Karpas-422 (cell line): ENCODE measurements around the gene MED9. TPM values are rescaled to one million over a fixed set of nuclear protein-coding genes. Genes with fewer than 3 reads are reported as not detected.

ENCODE experiments used
- DNase-seq: peaks from one replicate; pipeline ENCODE4 v3.0.0-alpha.2; 2015
- H2AFZ ChIP-seq: fragments of 200-600 bp; sonication (generic); 2 replicates; pipeline ENCODE4 v1.6.1; 2014; ENCODE audit warnings: antibody characterized with exemption, low read length, mixed read lengths
- H3K27ac ChIP-seq: fragments of 200-600 bp; sonication (generic); 2 replicates; pipeline ENCODE4 v1.5.1; 2014; ENCODE audit warnings: mild to moderate bottlenecking, low read length, moderate library complexity
- H3K27me3 ChIP-seq: fragments of 200-600 bp; sonication (generic); 2 replicates; pipeline ENCODE4 v1.6.1; 2014; ENCODE audit warnings: low read length, mixed read lengths
- H3K36me3 ChIP-seq: fragments of 200-600 bp; sonication (generic); 2 replicates; pipeline ENCODE4 v1.6.1; 2014; ENCODE audit warnings: low read length, mixed read lengths; ENCODE audit not compliant: insufficient read depth
- H3K4me1 ChIP-seq: fragments of 200-600 bp; sonication (generic); 2 replicates; pipeline ENCODE4 v1.6.1; 2014; ENCODE audit warnings: mild to moderate bottlenecking, low read length, mixed read lengths
- H3K4me2 ChIP-seq: fragments of 200-600 bp; sonication (generic); 2 replicates; pipeline ENCODE4 v1.6.1; 2014; ENCODE audit warnings: low read length, low read depth, mild to moderate bottlenecking; ENCODE audit not compliant: poor library complexity, severe bottlenecking
- H3K4me3 ChIP-seq: fragments of 200-600 bp; sonication (generic); 2 replicates; pipeline ENCODE4 v1.5.1; 2014; ENCODE audit warnings: mild to moderate bottlenecking, antibody characterized with exemption, low read length, mixed read lengths
- H3K79me2 ChIP-seq: fragments of 200-600 bp; sonication (generic); 2 replicates; pipeline ENCODE4 v1.6.1; 2014; ENCODE audit warnings: mild to moderate bottlenecking, low read length, mixed read lengths
- H3K9ac ChIP-seq: fragments of 200-600 bp; sonication (generic); 2 replicates; pipeline ENCODE4 v1.6.0; 2014; ENCODE audit warnings: low read length
- H3K9me2 ChIP-seq: fragments of 200-600 bp; sonication (generic), shearing (Covaris generic); replicated peaks from 2 replicates; pipeline ENCODE4 v1.6.0; 2014; ENCODE audit warnings: mild to moderate bottlenecking, low read length, moderate library complexity; ENCODE audit not compliant: insufficient read depth
- H3K9me3 ChIP-seq: fragments of 300-700, 200-600 bp; sonication (generic); 2 replicates; pipeline ENCODE4 v1.6.1; 2014; ENCODE audit warnings: low read length, mixed read lengths
- H4K20me1 ChIP-seq: fragments of 200-600 bp; sonication (generic); 2 replicates; pipeline ENCODE4 v1.6.1; 2014; ENCODE audit warnings: mild to moderate bottlenecking, antibody characterized with exemption, low read length, low read depth; ENCODE audit not compliant: insufficient read depth
- total RNA-seq: library from RNA; depleted of rRNA; stranded (reverse); fragments of >200 nt; shearing (Covaris generic); gene quantifications from 2 replicates; pipeline ENCODE4 v1.2.3, GENCODE V29; 2014; ENCODE audit warnings: low replicate concordance

Gene MED9
- total RNA-seq, 1 experiment from 2014 or later: 8.8 TPM

DNA sequence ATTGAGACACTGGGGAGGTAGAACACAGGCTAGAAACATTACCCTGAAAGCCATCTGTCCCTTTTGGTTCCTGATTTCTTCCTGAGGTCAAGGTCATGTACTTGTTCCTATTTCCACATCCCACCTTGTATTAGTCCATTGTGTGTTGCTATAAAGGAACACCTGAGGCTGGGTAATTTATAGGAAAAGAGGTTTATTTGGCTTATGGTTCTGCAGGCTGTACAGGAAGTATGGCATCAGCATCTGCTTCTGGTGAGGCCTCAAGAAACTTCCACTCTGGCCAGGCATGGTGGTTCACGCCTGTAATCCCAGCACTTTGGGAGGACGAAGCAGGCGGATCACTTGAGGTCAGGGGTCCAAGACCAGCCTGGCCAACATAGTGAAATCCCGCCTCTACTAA is 7.4 kb upstream of the MED9 start:
- Histone ChIP-seq H3K27ac (no peak overlapping the region), H3K4me2 (no peak overlapping the region), H3K4me1 (no peaks in the 10 kb centered on the region), H2AFZ (no peak overlapping the region), H4K20me1 (no peaks in the 10 kb centered on the region), H3K9me3 (no peaks in the 10 kb centered on the region), H3K79me2 (no peaks in the 10 kb centered on the region), H3K4me3 (no peak overlapping the region), H3K9ac (no peak overlapping the region), H3K36me3 (no peaks in the 10 kb centered on the region), H3K27me3 (no peaks in the 10 kb centered on the region), H3K9me2 (no peaks in the 10 kb centered on the region)
- DNase-seq: no peak

DNA sequence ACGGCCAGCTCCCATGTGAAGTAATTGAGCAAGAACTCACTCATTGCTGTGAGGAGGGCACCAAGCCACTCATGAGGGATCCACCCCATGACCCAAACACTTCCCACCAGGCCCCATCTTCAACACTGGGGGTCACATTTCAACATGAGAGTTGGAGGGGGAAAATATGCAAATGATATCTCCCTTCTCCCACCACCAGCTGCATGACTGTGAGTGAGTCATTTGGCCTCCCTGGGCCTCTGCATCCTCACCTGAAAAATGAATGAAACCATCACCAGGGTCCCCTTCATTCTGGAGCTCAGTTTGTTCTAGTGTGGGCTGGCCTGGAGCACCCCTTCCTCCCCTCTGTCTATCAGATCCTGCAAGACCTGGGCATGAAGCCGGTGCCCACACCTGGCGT is 6.8 kb upstream of the MED9 start:
- no peak for DNase-seq
- no peaks in the 10 kb centered on the region for H3K9me2 ChIP-seq
- H3K9ac ChIP-seq: no peak overlapping the region

DNA sequence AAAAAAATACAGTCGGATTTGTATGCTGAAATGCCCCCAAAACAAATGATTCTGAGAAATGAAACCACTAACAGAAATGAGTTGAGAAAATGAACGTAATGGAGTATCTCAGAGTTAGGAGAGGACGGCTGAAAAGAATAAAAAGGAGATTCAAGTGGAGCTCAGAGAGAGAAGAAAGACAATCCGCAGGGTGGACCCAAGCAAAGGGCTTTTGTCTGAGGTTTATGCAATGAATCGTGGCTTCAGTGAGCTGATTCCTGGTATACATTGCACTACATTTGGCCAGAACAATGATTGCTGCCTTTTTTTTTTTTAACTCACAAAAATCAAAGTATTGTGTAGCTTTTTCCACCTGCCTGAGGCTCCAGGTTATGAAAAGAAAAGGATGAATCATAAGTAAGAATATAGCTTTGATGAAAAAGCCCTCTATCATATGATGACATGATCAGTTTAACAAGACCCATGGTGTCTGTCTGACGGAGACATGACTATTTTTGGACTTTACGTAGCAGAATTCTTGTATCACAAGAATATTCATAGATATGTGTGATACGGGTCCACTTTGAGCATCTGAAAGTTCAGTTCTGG is 4.4 kb upstream of the MED9 start:
- Histone ChIP-seq H3K9me2 (no peaks in the 10 kb centered on the region), H3K27me3 (no peaks in the 10 kb centered on the region), H3K36me3 (no peaks in the 10 kb centered on the region), H3K79me2 (peaks cover 6% of the 10 kb centered on the region), H4K20me1 (no peaks in the 10 kb centered on the region; the same call in 1 of the 2 replicates), H3K9ac (no peak overlapping the region), H3K27ac (no peak overlapping the region), H3K4me3 (no peak overlapping the region), H3K4me2 (no peak overlapping the region), H3K4me1 (no peaks in the 10 kb centered on the region), H3K9me3 (no peaks in the 10 kb centered on the region), H2AFZ (no peak overlapping the region)
- DNase-seq: no peak

More for the DNA sequence above, 6.8 kb upstream of the MED9 start:
- Histone ChIP-seq H3K9me3 (no peaks in the 10 kb centered on the region), H3K36me3 (no peaks in the 10 kb centered on the region), H4K20me1 (no peaks in the 10 kb centered on the region), H3K4me3 (no peak overlapping the region), H2AFZ (no peak overlapping the region), H3K4me1 (no peaks in the 10 kb centered on the region), H3K27me3 (no peaks in the 10 kb centered on the region), H3K27ac (no peak overlapping the region), H3K4me2 (no peak overlapping the region), H3K79me2 (no peaks in the 10 kb centered on the region)

DNA sequence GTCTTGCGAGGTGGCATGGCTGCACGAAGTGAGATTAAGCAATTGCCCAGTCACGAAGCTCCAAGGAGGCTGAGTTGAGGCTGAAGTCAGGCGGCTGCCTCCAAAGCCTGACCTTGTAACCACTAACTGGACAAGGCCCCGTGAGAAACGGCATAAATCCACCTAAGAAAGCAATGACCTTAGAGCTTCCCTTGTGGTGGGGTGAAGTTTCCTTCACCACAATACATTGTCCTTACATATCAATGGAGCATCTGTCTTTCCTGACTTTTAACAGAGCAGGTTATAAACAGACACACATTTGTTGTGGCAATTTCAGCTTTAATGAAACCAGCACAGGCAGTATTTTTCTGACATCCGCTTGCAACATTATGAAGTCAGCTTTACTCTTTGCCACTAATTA is 2.5 kb upstream of the MED9 start:
- Histone ChIP-seq H3K4me1 (peaks cover 17% of the 10 kb centered on the region), H2AFZ (no peak overlapping the region), H3K9me2 (no peaks in the 10 kb centered on the region), H3K9me3 (no peaks in the 10 kb centered on the region), H3K27ac (no peak overlapping the region), H3K9ac (no peak overlapping the region), H3K4me3 (no peak overlapping the region), H4K20me1 (no peaks in the 10 kb centered on the region; the same call in 1 of the 2 replicates), H3K36me3 (0 out of 2 replicates have a peak, but pooled peaks cover 3% of the 10 kb centered on the region), H3K79me2 (peaks cover 25% of the 10 kb centered on the region), H3K4me2 (no peak overlapping the region), H3K27me3 (no peaks in the 10 kb centered on the region)
- DNase-seq: no peak

DNA sequence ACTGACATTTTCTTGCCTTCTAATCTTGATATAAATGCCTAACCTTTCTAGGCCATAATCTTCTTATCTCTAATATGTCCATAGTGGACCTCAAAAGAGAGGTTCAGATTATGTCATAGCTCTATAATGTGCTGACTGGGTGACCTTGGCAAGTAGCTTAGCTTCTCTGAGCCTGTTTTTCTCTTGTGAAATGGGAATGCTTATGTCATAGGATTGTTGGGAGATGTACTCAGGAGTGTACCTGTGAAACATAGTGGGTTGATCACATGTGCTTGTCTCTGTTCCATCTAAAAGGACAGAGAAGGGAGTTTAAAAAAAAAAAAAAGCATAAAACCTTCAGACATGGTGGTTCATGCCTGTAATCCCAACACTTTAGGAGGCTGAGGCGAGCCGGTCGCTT is 2.4 kb downstream of the MED9 start:
- peak overlapping the region; percentile 93 for H3K4me2 ChIP-seq

DNA sequence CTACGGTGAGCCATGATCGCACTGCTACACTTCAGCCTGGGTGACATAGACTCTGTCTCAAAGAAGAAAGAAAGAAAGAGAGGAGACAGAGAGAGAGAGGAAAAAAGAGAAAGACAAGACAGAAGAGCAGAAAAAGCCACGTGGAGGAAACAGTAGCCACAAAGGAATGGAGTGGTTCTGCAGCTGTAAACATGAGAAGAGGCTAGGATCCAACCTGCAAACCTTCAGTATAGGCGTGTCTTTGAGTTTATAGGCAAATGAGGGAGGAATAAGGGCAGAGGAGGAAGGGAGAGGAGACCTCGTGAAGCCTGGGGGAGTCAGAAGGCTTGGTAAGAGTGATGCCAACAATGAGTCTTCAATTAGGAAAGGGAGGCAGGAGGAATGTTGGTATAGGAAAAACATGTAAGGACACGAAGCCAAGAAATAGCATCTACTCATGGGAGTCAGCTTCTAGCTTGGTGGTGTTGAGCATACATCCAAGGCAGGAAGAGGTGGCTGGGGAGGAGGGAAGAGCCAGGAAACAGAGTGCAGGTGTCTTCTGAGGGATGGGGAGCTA is 3.9 kb downstream of the MED9 start:
- no peak overlapping the region for H2AFZ ChIP-seq
- H3K9me2 ChIP-seq: no peaks in the 10 kb centered on the region
- no peak overlapping the region for H3K9ac ChIP-seq
- no peaks in the 10 kb centered on the region for H3K27me3 ChIP-seq
- H3K4me2 ChIP-seq: no peak overlapping the region
- H4K20me1 ChIP-seq: peaks cover 5% of the 10 kb centered on the region
- H3K36me3 ChIP-seq: peaks cover 18% of the 10 kb centered on the region; the same call in 1 of the 2 replicates
- no peak for DNase-seq
- H3K4me3 ChIP-seq: no peak overlapping the region
- no peak overlapping the region for H3K27ac ChIP-seq
- H3K79me2 ChIP-seq: peaks cover 88% of the 10 kb centered on the region
- no peaks in the 10 kb centered on the region for H3K9me3 ChIP-seq
- peaks cover 36% of the 10 kb centered on the region for H3K4me1 ChIP-seq

More for the DNA sequence above, 2.4 kb downstream of the MED9 start:
- H3K4me1 ChIP-seq: peaks cover 36% of the 10 kb centered on the region
- peaks cover 73% of the 10 kb centered on the region for H3K79me2 ChIP-seq
- no peaks in the 10 kb centered on the region for H3K9me2 ChIP-seq
- no peak for DNase-seq
- peak overlapping the region; percentile 1; the same call in 1 of the 2 replicates for H3K4me3 ChIP-seq
- no peak overlapping the region for H3K9ac ChIP-seq
- no peaks in the 10 kb centered on the region for H3K27me3 ChIP-seq
- no peak overlapping the region for H2AFZ ChIP-seq
- no peaks in the 10 kb centered on the region; the same call in 1 of the 2 replicates for H4K20me1 ChIP-seq
- no peaks in the 10 kb centered on the region for H3K9me3 ChIP-seq
- H3K36me3 ChIP-seq: peaks cover 18% of the 10 kb centered on the region; the same call in 1 of the 2 replicates
- no peak overlapping the region for H3K27ac ChIP-seq

DNA sequence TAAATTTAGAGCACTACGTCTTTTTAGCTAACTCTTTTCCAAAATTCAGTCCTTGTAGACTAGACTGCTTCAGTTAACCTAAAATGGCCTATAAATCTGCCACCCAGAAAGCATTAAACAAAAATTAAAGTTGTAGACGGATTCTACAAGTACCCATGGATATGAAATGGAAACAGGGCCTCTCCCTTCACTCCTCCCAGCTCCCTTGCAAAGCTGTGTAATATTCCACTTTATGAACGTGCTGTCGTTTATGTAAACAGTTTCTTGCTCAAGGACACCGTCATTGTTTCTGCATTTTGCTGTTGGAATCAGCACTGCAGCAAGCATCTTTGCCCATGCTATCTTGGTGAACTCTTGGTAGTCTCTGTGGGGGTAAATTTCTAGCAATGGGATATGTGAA is 5.1 kb downstream of the MED9 start:
- Histone ChIP-seq H3K36me3 (peaks cover 18% of the 10 kb centered on the region; the same call in 1 of the 2 replicates), H3K27me3 (no peaks in the 10 kb centered on the region), H3K9ac (no peak overlapping the region), H4K20me1 (peaks cover 5% of the 10 kb centered on the region), H3K27ac (no peak overlapping the region), H3K4me2 (no peak overlapping the region), H2AFZ (no peak overlapping the region), H3K4me1 (peaks cover 36% of the 10 kb centered on the region), H3K4me3 (no peak overlapping the region), H3K9me3 (no peaks in the 10 kb centered on the region), H3K9me2 (no peaks in the 10 kb centered on the region), H3K79me2 (peaks cover 90% of the 10 kb centered on the region)
- no peak for DNase-seq

DNA sequence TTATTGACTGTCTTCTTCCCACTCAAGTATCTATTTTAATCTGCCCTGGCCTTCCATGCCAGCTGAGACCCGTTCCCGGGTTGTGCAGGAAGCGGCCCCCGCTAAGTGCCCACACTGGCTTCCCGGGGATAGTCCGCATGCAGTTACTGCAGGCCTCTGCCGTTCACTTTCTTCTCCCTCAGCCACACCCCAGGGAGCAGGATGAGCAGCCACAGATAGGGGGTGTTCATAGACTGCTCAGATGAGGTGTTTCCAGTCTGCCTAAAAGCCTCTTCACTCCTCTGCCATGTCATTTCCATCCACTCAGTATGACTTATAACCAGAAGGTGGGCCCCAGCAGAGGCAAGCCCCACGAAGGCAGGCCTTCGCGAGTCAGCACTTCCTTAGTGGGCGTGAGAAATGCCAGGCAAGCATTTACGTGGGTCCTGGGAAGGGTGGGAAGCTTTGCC is 7.7 kb downstream of the MED9 start:
- Histone ChIP-seq H4K20me1 (peaks cover 6% of the 10 kb centered on the region; the same call in 1 of the 2 replicates), H3K79me2 (peaks cover 80% of the 10 kb centered on the region), H2AFZ (no peak overlapping the region), H3K9me3 (no peaks in the 10 kb centered on the region), H3K4me1 (peaks cover 17% of the 10 kb centered on the region), H3K9me2 (no peaks in the 10 kb centered on the region), H3K27me3 (no peaks in the 10 kb centered on the region), H3K4me2 (no peak overlapping the region), H3K4me3 (no peak overlapping the region), H3K9ac (no peak overlapping the region), H3K27ac (no peak overlapping the region), H3K36me3 (peaks cover 15% of the 10 kb centered on the region; the same call in 1 of the 2 replicates)
- DNase-seq: no peak
